Stimulated activated naive CD4-positive, alpha-beta T cell (primary cell): ENCODE results near the gene FGFR4.
A peak's percentile ranks its signal among the peaks of the same experiment; 100 is the strongest.

Experiments
- DNase-seq, 6 experiments: peaks; one replicate each; lab custom pipeline; 2025; lab: John Stamatoyannopoulos, UW

The FGFR4 gene

GRCh38 chr5:177132136-177133095 is 45.7 kb downstream of the FGFR4 start:
- peak in 4 of 6 experiments; percentile 41 to 72 (median 54) for DNase-seq

- DNase-seq: peak; percentile 83 to 93 (median 86)
These were observed 46.6 kb downstream of the FGFR4 start, which contains the start of gene NSD1 for GRCh38 chr5:177133096-177133852. Gene NSD1 (plus strand): TSS chr5:177133773. CDS start chr5:177135104, 1,331 bp downstream.

- peak in 5 of 6 experiments; percentile 30 to 74 (median 53) for DNase-seq
These were observed 47.4 kb downstream of the FGFR4 start for GRCh38 chr5:177133853-177134696.

- no peak for DNase-seq
These were observed 48.0 kb downstream of the FGFR4 start for GRCh38 chr5:177134697-177135225.

- DNase-seq: no peak
These were observed 53.6 kb downstream of the FGFR4 start for GRCh38 chr5:177140312-177140711.

- DNase-seq: no peak
These were observed 54.8 kb downstream of the FGFR4 start for GRCh38 chr5:177141496-177141895.

- DNase-seq: no peak
These were observed 55.4 kb downstream of the FGFR4 start for GRCh38 chr5:177142098-177142611.

- no peak for DNase-seq
These were observed 56.1 kb downstream of the FGFR4 start for GRCh38 chr5:177142778-177143177.

- DNase-seq: no peak
These were observed 60.4 kb downstream of the FGFR4 start for GRCh38 chr5:177146891-177147638.
